ENCODE results near the gene PPP1R14B.

PPP1R14B gene

GRCh38 chr11:64281957-64282770 lies 35.4 kb upstream of the PPP1R14B start:
- no peak for DNase-seq (ENCODE audit: low read depth in 3 of 3)

- DNase-seq (ENCODE audit: low read depth in 3 of 3): no peak
These were observed 31.9 kb upstream of the PPP1R14B start for GRCh38 chr11:64278576-64279190.

GRCh38 chr11:64276653-64277431 lies 30.1 kb upstream of the PPP1R14B start:
- DNase-seq (ENCODE audit: low read depth in 3 of 3): no peak

- no peak for DNase-seq (ENCODE audit: low read depth in 3 of 3)
These were observed 29.1 kb upstream of the PPP1R14B start for GRCh38 chr11:64275841-64276240.

GRCh38 chr11:64275031-64275800 lies 28.5 kb upstream of the PPP1R14B start:
- no peak for DNase-seq (ENCODE audit: low read depth in 3 of 3)

- peak; percentile 95 to 97 (median 96) for DNase-seq (ENCODE audit: low read depth in 3 of 3)
These were observed 22.9 kb upstream of the PPP1R14B start for GRCh38 chr11:64269540-64270220.

- no peak for DNase-seq (ENCODE audit: low read depth in 3 of 3)
These were observed 22.3 kb upstream of the PPP1R14B start for GRCh38 chr11:64268893-64269539.

- no peak for DNase-seq (ENCODE audit: low read depth in 3 of 3)
These were observed 21.5 kb upstream of the PPP1R14B start for GRCh38 chr11:64268025-64268892.

- no peak for DNase-seq (ENCODE audit: low read depth in 3 of 3)
These were observed 20.6 kb upstream of the PPP1R14B start for GRCh38 chr11:64267207-64267945.

- no peak for DNase-seq (ENCODE audit: low read depth in 3 of 3)
These were observed 19.6 kb upstream of the PPP1R14B start for GRCh38 chr11:64266339-64266738.

GRCh38 chr11:64265176-64266160 lies 18.7 kb upstream of the PPP1R14B start:
- DNase-seq (ENCODE audit: low read depth in 3 of 3): no peak

GRCh38 chr11:64264371-64264852 lies 17.7 kb upstream of the PPP1R14B start:
- DNase-seq (ENCODE audit: low read depth in 3 of 3): no peak

GRCh38 chr11:64263947-64264317 lies 17.2 kb upstream of the PPP1R14B start:
- DNase-seq (ENCODE audit: low read depth in 3 of 3): no peak

- no peak for DNase-seq (ENCODE audit: low read depth in 3 of 3)
These were observed 16.5 kb upstream of the PPP1R14B start for GRCh38 chr11:64263021-64263946.

- no peak for DNase-seq (ENCODE audit: low read depth in 3 of 3)
These were observed 15.7 kb upstream of the PPP1R14B start for GRCh38 chr11:64262271-64263002.

GRCh38 chr11:64261556-64262080 lies 14.9 kb upstream of the PPP1R14B start:
- no peak for DNase-seq (ENCODE audit: low read depth in 3 of 3)

Measured in stimulated activated CD4-positive, alpha-beta T cell treated with anti-CD3 and anti-CD28 coated beads, TNF-alpha, amount 100 ng/mL, for 4 hours (primary cell).